Measurements from ENCODE around the gene ARSD.
"Not testable (repeated sequence)": the region's sequence is repeated elsewhere in the genome, so short reads cannot be mapped to it uniquely, and the experiment has no call there.

ARSD gene

GRCh38 chrX:2960861-2961515 is 31.8 kb upstream of the ARSD start:
- H3K4me3 Mint-ChIP-seq: no peak overlapping the region
- peak overlapping the region in 2 of 3 experiments; percentile 33 to 36 for H3K27ac Mint-ChIP-seq
- peaks cover 12% of the 10 kb centered on the region for H3K27me3 Mint-ChIP-seq (ENCODE audit: low read depth)
- peaks cover 15% of the 10 kb centered on the region for H3K36me3 Mint-ChIP-seq (ENCODE audit: low read depth)
- TF ChIP-seq CTCF (IDR thresholded peaks at IDR 0.05; ENCODE audit: unreplicated experiment in 3 of 3): no peak
- H3K4me1 Mint-ChIP-seq: peaks cover 11% of the 10 kb centered on the region
- no peaks in the 10 kb centered on the region for H3K9me3 Mint-ChIP-seq

GRCh38 chrX:2958199-2958598 is 29.1 kb upstream of the ARSD start:
- Mint-ChIP-seq H3K4me3 (no peak overlapping the region), H3K36me3 (ENCODE audit: low read depth) (peaks cover 26% of the 10 kb centered on the region), H3K27me3 (ENCODE audit: low read depth) (peaks cover 8% of the 10 kb centered on the region), H3K27ac (no peak overlapping the region), H3K4me1 (peaks cover 6% of the 10 kb centered on the region), H3K9me3 (no peaks in the 10 kb centered on the region)
- TF ChIP-seq CTCF (IDR thresholded peaks at IDR 0.05; ENCODE audit: unreplicated experiment in 3 of 3): no peak

GRCh38 chrX:2955838-2956237 is 26.7 kb upstream of the ARSD start:
- Mint-ChIP-seq H3K36me3 (ENCODE audit: low read depth) (peaks cover 26% of the 10 kb centered on the region), H3K4me1 (no peaks in the 10 kb centered on the region), H3K27ac (no peak overlapping the region), H3K4me3 (no peak overlapping the region), H3K9me3 (no peaks in the 10 kb centered on the region), H3K27me3 (ENCODE audit: low read depth) (peaks cover 3% of the 10 kb centered on the region)
- TF ChIP-seq CTCF (IDR thresholded peaks at IDR 0.05; ENCODE audit: unreplicated experiment in 3 of 3): no peak

GRCh38 chrX:2955281-2955680 is 26.1 kb upstream of the ARSD start:
- Mint-ChIP-seq H3K9me3 (no peaks in the 10 kb centered on the region), H3K27me3 (ENCODE audit: low read depth) (peaks cover 1% of the 10 kb centered on the region), H3K36me3 (ENCODE audit: low read depth) (peaks cover 26% of the 10 kb centered on the region), H3K4me3 (no peak overlapping the region), H3K4me1 (no peaks in the 10 kb centered on the region), H3K27ac (no peak overlapping the region)
- no peak for TF ChIP-seq CTCF (IDR thresholded peaks at IDR 0.05; ENCODE audit: unreplicated experiment in 3 of 3)

- H3K27me3 Mint-ChIP-seq (ENCODE audit: low read depth): no peaks in the 10 kb centered on the region
- H3K27ac Mint-ChIP-seq: no peak overlapping the region
- H3K36me3 Mint-ChIP-seq (ENCODE audit: low read depth): peaks cover 24% of the 10 kb centered on the region
- no peaks in the 10 kb centered on the region for H3K4me1 Mint-ChIP-seq
- TF ChIP-seq CTCF (IDR thresholded peaks at IDR 0.05; ENCODE audit: unreplicated experiment in 3 of 3): no peak
- H3K4me3 Mint-ChIP-seq: no peak overlapping the region
- H3K9me3 Mint-ChIP-seq: no peaks in the 10 kb centered on the region
Observed at GRCh38 chrX:2954541-2954940, 25.4 kb upstream of the ARSD start.

- H3K36me3 Mint-ChIP-seq (ENCODE audit: low read depth): peaks cover 19% of the 10 kb centered on the region
- H3K27me3 Mint-ChIP-seq (ENCODE audit: low read depth): not testable (repeated sequence)
Observed at GRCh38 chrX:2937942-2938341, 8.8 kb upstream of the ARSD start.

More at GRCh38 chrX:2937942-2938341, 8.8 kb upstream of the ARSD start:
- H3K9me3 Mint-ChIP-seq, H3K4me1 Mint-ChIP-seq, H3K27ac Mint-ChIP-seq, H3K4me3 Mint-ChIP-seq: not testable (repeated sequence)

Measured in nephron (organoid).